H1 (cell line): ENCODE data around the gene ITGA6. TPM values are rescaled to one million over a fixed set of nuclear protein-coding genes. Genes with fewer than 3 reads are reported as not detected.

Source experiments
- CTCF ChIA-PET: fragments of 300-600 bp; sonication (Branson Sonifier 250); formaldehyde crosslinking; loops from one replicate; lab custom pipeline; 2021; ENCODE audit not compliant: partially characterized antibody; lab: Charles Lee
- POLR2A ChIA-PET: fragments of 300-600 bp; sonication (Branson Sonifier 250); formaldehyde crosslinking; loops from one replicate; lab custom pipeline; 2021; ENCODE audit warnings: inconsistent platforms; ENCODE audit not compliant: partially characterized antibody; lab: Charles Lee
- DNase-seq, 2 experiments: peaks; one replicate each; pipeline versions ENCODE4 v3.0.0 to v3.0.0-alpha.2; 2010 to 2022; ENCODE audit warnings: low spot score in 2 of 2, low read depth in 1 of 2, mixed read lengths in 1 of 2
- FAIRE-seq: peaks from 2 replicates; lab custom pipeline; 2011; peaks lifted over from hg19 to GRCh38; lab: Jason Lieb, UNC
- H2AFZ ChIP-seq: 2 replicates; pipeline ENCODE4 v1.8.1; 2012; ENCODE audit warnings: low read length, inconsistent platforms
- H2AK5ac ChIP-seq: 2 replicates; pipeline ENCODE4 v1.6.1; 2013; ENCODE audit warnings: low read depth, low read length
- H2BK120ac ChIP-seq: replicated peaks from 2 replicates; pipeline ENCODE3; 2013; ENCODE audit warnings: low read depth, low read length, inconsistent platforms
- H2BK12ac ChIP-seq: 2 replicates; pipeline ENCODE4 v1.6.1; 2013; ENCODE audit warnings: low read depth, low read length
- H2BK15ac ChIP-seq: 2 replicates; pipeline ENCODE4 v1.6.1; 2013; ENCODE audit warnings: low read length
- H2BK20ac ChIP-seq: 2 replicates; pipeline ENCODE4 v1.6.1; 2013; ENCODE audit warnings: low read length
- H2BK5ac ChIP-seq: 2 replicates; pipeline ENCODE4 v1.6.1; 2013; ENCODE audit warnings: low read depth, low read length
- H3K14ac ChIP-seq: 2 replicates; pipeline ENCODE4 v1.6.1; 2013; ENCODE audit warnings: inconsistent platforms; ENCODE audit not compliant: insufficient read length
- H3K18ac ChIP-seq: 2 replicates; pipeline ENCODE4 v1.6.1; 2013; ENCODE audit warnings: low read length; ENCODE audit errors: extremely low read depth
- H3K23ac ChIP-seq: 2 replicates; pipeline ENCODE4 v1.6.1; 2013; ENCODE audit warnings: inconsistent platforms; ENCODE audit not compliant: insufficient read length
- H3K23me2 ChIP-seq: 2 replicates; pipeline ENCODE4 v1.6.1; 2013; ENCODE audit warnings: low read depth, low read length
- H3K27ac ChIP-seq: 2 replicates; pipeline ENCODE4 v1.6.1; 2011; ENCODE audit warnings: low read depth, low read length, inconsistent platforms
- H3K27me3 ChIP-seq, 4 experiments: replicated peaks in 1 of 4; 1 replicate in 1 of 4; 2 replicates in 3 of 4; pipeline versions ENCODE4 v1.6.1 to v1.8.1; 2011 to 2013; ENCODE audit warnings: low read length in 3 of 4, mild to moderate bottlenecking in 3 of 4, inconsistent platforms in 2 of 4, mixed read lengths in 2 of 4, moderate library complexity in 1 of 4; ENCODE audit not compliant: control insufficient read depth in 3 of 4, insufficient read depth in 3 of 4; ENCODE audit errors: extremely low read depth in 1 of 4
- H3K36me3 ChIP-seq, 4 experiments: 2 replicates each; pipeline versions ENCODE4 v1.6.1 to v1.8.1; 2011 to 2013; ENCODE audit warnings: mild to moderate bottlenecking in 4 of 4, low read length in 3 of 4, moderate library complexity in 2 of 4, control low read depth in 1 of 4, inconsistent platforms in 1 of 4; ENCODE audit not compliant: insufficient read depth in 4 of 4, control insufficient read depth in 2 of 4
- H3K4ac ChIP-seq: replicated peaks from 2 replicates; pipeline ENCODE3; 2013; ENCODE audit warnings: low read length, low read depth, mixed read lengths, inconsistent platforms; ENCODE audit not compliant: insufficient read length
- H3K4me1 ChIP-seq, 4 experiments: replicated peaks in 1 of 4; 1 replicate in 1 of 4; 2 replicates in 3 of 4; pipeline versions ENCODE4 v1.6.1 to v1.8.1; 2011 to 2013; ENCODE audit warnings: low read length in 3 of 4, inconsistent platforms in 2 of 4, mixed read lengths in 1 of 4; ENCODE audit not compliant: insufficient read depth in 4 of 4, control insufficient read depth in 3 of 4
- H3K4me2 ChIP-seq, 2 experiments: 2 replicates each; pipeline versions ENCODE4 v1.6.1 to v1.8.1; 2011 to 2013; ENCODE audit warnings: low read depth in 2 of 2, low read length in 2 of 2, control low read depth in 1 of 2, inconsistent platforms in 1 of 2, mild to moderate bottlenecking in 1 of 2; ENCODE audit not compliant: insufficient read depth in 1 of 2
- H3K4me3 ChIP-seq, 4 experiments: fragments of 200-600, 300-600 bp in 1 of 4; sonication (generic), shearing (Covaris generic), sonication (Bioruptor Twin) in 1 of 4; 2 replicates each; pipeline versions ENCODE4 v1.5.1 to v1.8.1; 2011 to 2016; ENCODE audit warnings: low read length in 4 of 4, low read depth in 3 of 4, control low read depth in 2 of 4, inconsistent platforms in 2 of 4, mild to moderate bottlenecking in 2 of 4, mixed read lengths in 1 of 4, moderate library complexity in 1 of 4; ENCODE audit not compliant: insufficient read depth in 2 of 4; ENCODE audit errors: extremely low read depth in 1 of 4
- H3K56ac ChIP-seq: replicated peaks from 2 replicates; pipeline ENCODE3; 2013; ENCODE audit warnings: low read depth, mild to moderate bottlenecking, mixed read lengths, low read length, inconsistent platforms; ENCODE audit not compliant: insufficient read length
- H3K79me1 ChIP-seq: 2 replicates; pipeline ENCODE4 v1.6.1; 2013; ENCODE audit warnings: low read depth, low read length, control low read depth
- H3K79me2 ChIP-seq, 2 experiments: 2 replicates each; pipeline versions ENCODE4 v1.6.1 to v1.8.1; 2012 to 2013; ENCODE audit warnings: low read length in 2 of 2, mild to moderate bottlenecking in 2 of 2, inconsistent platforms in 1 of 2; ENCODE audit not compliant: insufficient read depth in 2 of 2, control insufficient read depth in 1 of 2
- H3K9ac ChIP-seq, 4 experiments: replicated peaks in 1 of 4; 1 replicate in 1 of 4; 2 replicates in 3 of 4; pipeline versions ENCODE4 v1.6.1 to v1.8.1; 2011 to 2013; ENCODE audit warnings: low read depth in 3 of 4, low read length in 3 of 4, control low read depth in 2 of 4, mild to moderate bottlenecking in 2 of 4, moderate library complexity in 2 of 4, inconsistent platforms in 1 of 4; ENCODE audit errors: extremely low read depth in 1 of 4
- H3K9me3 ChIP-seq, 2 experiments: 2 replicates each; pipeline versions ENCODE4 v1.6.1 to v1.8.1; 2012 to 2013; ENCODE audit warnings: mild to moderate bottlenecking in 2 of 2, moderate library complexity in 2 of 2, control low read depth in 1 of 2, inconsistent platforms in 1 of 2, low read depth in 1 of 2, low read length in 1 of 2, mixed read lengths in 1 of 2; ENCODE audit not compliant: insufficient read depth in 2 of 2
- H4K20me1 ChIP-seq, 2 experiments: replicated peaks in 1 of 2; 2 replicates each; pipeline versions ENCODE3 to v1.8.1; 2011 to 2013; ENCODE audit warnings: inconsistent platforms in 2 of 2, low read length in 2 of 2, mild to moderate bottlenecking in 1 of 2; ENCODE audit not compliant: insufficient read depth in 2 of 2, control insufficient read depth in 1 of 2
- H4K5ac ChIP-seq: 2 replicates; pipeline ENCODE4 v1.6.1; 2013; ENCODE audit warnings: low read length, low read depth, mixed read lengths, inconsistent platforms; ENCODE audit not compliant: insufficient read length
- H4K8ac ChIP-seq: 2 replicates; pipeline ENCODE4 v1.8.0; 2013; ENCODE audit warnings: mild to moderate bottlenecking, moderate library complexity, low read length, inconsistent platforms; ENCODE audit not compliant: insufficient read depth; ENCODE audit errors: extremely low read depth
- H4K91ac ChIP-seq: replicated peaks from 2 replicates; pipeline ENCODE3; 2013; ENCODE audit warnings: low read length, mixed read lengths, inconsistent platforms; ENCODE audit not compliant: insufficient read length
- RAD21 ChIP-seq, 2 experiments: IDR thresholded peaks in 1 of 2; conservative IDR thresholded peaks in 1 of 2; 2 replicates each; pipeline ENCODE4 v1.6.1; 2011; ENCODE audit warnings: low read depth in 2 of 2, low read length in 2 of 2, improper control_type of control experiment in 1 of 2, inconsistent platforms in 1 of 2, mild to moderate bottlenecking in 1 of 2, moderate library complexity in 1 of 2
- TAF1 ChIP-seq: IDR thresholded peaks from 2 replicates; pipeline ENCODE4 v1.6.1; 2011; ENCODE audit warnings: mild to moderate bottlenecking, low read depth, low read length
- TEAD4 ChIP-seq: IDR thresholded peaks from 2 replicates; pipeline ENCODE4 v1.6.1; 2012; ENCODE audit warnings: low read depth, low read length, inconsistent platforms, mixed read lengths
- WGBS, 2 experiments: shearing (Covaris generic) in 1 of 2; methylation state at CpG; one replicate each; pipeline versions ENCODE4 v1.1.6 to v1.1.7; 2013 to 2015; ENCODE audit warnings: low lambda C conversion rate in 2 of 2, mixed read lengths in 2 of 2, inconsistent platforms in 1 of 2, low coverage in 1 of 2, missing lambda C conversion rate in 1 of 2; ENCODE audit not compliant: insufficient replicate concordance in 2 of 2, insufficient coverage in 1 of 2, insufficient read length in 1 of 2; ENCODE audit errors: extremely low coverage in 1 of 2, missing lambda C conversion rate in 1 of 2; 5-methylcytosine and 5-hydroxymethylcytosine counted together
- polyA plus RNA-seq, 7 experiments: library from polyadenylated mRNA; depleted of rRNA in 3 of 7; stranded (reverse) in 5 of 7; unstranded in 2 of 7; fragments of >200 nt in 5 of 7; fragments of 200-250 nt in 2 of 7; gene quantifications; 1 replicate in 5 of 7; 2 replicates in 1 of 7; 4 replicates in 1 of 7; pipeline versions ENCODE4 v1.2.1 to v1.2.3, GENCODE V29; 2011 to 2013; ENCODE audit warnings: missing spikeins in 2 of 7, mixed read lengths in 2 of 7
- total RNA-seq: library from RNA; stranded (reverse); fragmentation: NEBNext Ultra II Directional; extraction: Animal tissue kit (Norgen Biotek cat#: 25700); gene quantifications from 2 replicates; pipeline ENCODE4 v1.2.1, GENCODE V29; 2021
- TF ChIP-seq, protein P1 (sequence below), 3 experiments: IDR thresholded peaks; 1 replicate in 2 of 3; 2 replicates in 1 of 3; pipeline versions ENCODE4 v1.5.1 to v1.6.1; 2011; ENCODE audit warnings: low read length in 3 of 3, mild to moderate bottlenecking in 3 of 3, inconsistent platforms in 2 of 3, low read depth in 1 of 3, moderate library complexity in 1 of 3; ENCODE audit not compliant: insufficient read depth in 1 of 3; ENCODE audit errors: control extremely low read depth in 1 of 3

The ITGA6 gene
- total and polyA plus RNA-seq, 2 of the 8 experiments (the other 6 are each of a cell fraction or from before 2014, with no cell fraction given) = 26.9 to 118 TPM

DNA sequence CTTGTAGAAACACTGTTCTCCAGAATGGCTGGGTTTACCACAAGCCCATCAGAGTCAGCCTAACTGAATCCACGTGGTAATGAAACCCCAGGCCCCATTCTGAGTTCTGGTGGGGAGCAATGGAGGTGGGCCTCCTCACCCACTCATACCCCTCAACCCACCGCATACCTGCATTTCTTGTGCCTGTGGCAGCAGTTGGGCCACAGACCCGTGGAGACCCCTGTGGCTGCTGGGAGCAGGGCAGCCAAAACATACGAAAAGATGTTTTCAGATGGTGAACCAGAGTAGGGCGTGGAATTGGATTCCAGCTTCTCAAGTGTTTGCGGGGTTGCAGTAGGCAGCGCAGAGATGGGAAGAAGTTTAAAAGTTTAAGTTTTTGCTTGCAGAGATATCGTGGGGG, 51.0 kb downstream of the ITGA6 start:
- H3K23ac ChIP-seq = no peak overlapping the region
- no peaks in the 10 kb centered on the region for H3K9me3 ChIP-seq
- H3K79me2 ChIP-seq = no peaks in the 10 kb centered on the region
- no peak overlapping the region for H2BK120ac ChIP-seq
- H3K4me3 ChIP-seq = no peak overlapping the region
- no peak overlapping the region for H4K5ac ChIP-seq
- no peaks in the 10 kb centered on the region; the same call in 1 of the 2 replicates for H3K79me1 ChIP-seq
- DNase-seq = no peak
- 0 out of 7 replicates have a peak, but pooled peaks cover 0 to 1% (median 0%) of the 10 kb centered on the region in 4 experiments for H3K4me1 ChIP-seq
- H3K27ac ChIP-seq = no peak overlapping the region
- no peak overlapping the region for H2BK15ac ChIP-seq
- H4K8ac ChIP-seq = no peak overlapping the region
- no peaks in the 10 kb centered on the region for H3K27me3 ChIP-seq
- no peak overlapping the region for H3K4ac ChIP-seq
- no peak overlapping the region for H3K9ac ChIP-seq
- no peak overlapping the region for H2AK5ac ChIP-seq
- H2BK12ac ChIP-seq = no peak overlapping the region
- H3K23me2 ChIP-seq = no peaks in the 10 kb centered on the region
- TF ChIP-seq, protein P1, sequence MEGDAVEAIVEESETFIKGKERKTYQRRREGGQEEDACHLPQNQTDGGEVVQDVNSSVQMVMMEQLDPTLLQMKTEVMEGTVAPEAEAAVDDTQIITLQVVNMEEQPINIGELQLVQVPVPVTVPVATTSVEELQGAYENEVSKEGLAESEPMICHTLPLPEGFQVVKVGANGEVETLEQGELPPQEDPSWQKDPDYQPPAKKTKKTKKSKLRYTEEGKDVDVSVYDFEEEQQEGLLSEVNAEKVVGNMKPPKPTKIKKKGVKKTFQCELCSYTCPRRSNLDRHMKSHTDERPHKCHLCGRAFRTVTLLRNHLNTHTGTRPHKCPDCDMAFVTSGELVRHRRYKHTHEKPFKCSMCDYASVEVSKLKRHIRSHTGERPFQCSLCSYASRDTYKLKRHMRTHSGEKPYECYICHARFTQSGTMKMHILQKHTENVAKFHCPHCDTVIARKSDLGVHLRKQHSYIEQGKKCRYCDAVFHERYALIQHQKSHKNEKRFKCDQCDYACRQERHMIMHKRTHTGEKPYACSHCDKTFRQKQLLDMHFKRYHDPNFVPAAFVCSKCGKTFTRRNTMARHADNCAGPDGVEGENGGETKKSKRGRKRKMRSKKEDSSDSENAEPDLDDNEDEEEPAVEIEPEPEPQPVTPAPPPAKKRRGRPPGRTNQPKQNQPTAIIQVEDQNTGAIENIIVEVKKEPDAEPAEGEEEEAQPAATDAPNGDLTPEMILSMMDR (IDR thresholded peaks at IDR 0.05; ENCODE audit: control extremely low read depth in 1 of 3, insufficient read depth in 1 of 3, low read depth in 1 of 3, low read length in 3 of 3) = peak in 2 of 3 experiments; percentile 21 to 29; a peak in 3 of 4 replicates
- TF ChIP-seq TEAD4 (0 out of 2 replicates have a peak, but pooled peaks have one; percentile 56), RAD21 (IDR thresholded peaks at IDR 0.05 in 1 of 2, conservative IDR thresholded peaks at IDR 0.05 in 1 of 2; ENCODE audit: low read depth in 2 of 2, low read length in 2 of 2) (peak; percentile 13 to 29; a peak in 2 of 4 replicates), TAF1 (no peak)
- H3K18ac ChIP-seq = no peak overlapping the region
- no peak for FAIRE-seq
- 93% methylated on average over 8 of the region's 8 CpGs; no CpG with 5 or more reads in 1 of the 2 experiments for WGBS, 2 experiments
- H4K20me1 ChIP-seq = peaks cover 0 to 5% of the 10 kb centered on the region in 2 experiments
- H2BK20ac ChIP-seq = no peak overlapping the region
- no peak overlapping the region for H4K91ac ChIP-seq
- POLR2A ChIA-PET = no interaction called here
- no peak overlapping the region for H3K14ac ChIP-seq
- peaks cover 14 to 72% (median 33%) of the 10 kb centered on the region in 4 experiments for H3K36me3 ChIP-seq
- no peak overlapping the region for H3K4me2 ChIP-seq
- CTCF ChIA-PET = interaction anchor here (0.6 to 1.5 kb wide), 6 partner anchors 8 to 306 kb away, joined by 3 to 4 read pairs (median 3); no protein-coding TSS in a partner anchor
- no peak overlapping the region for H2BK5ac ChIP-seq
- H3K56ac ChIP-seq = no peak overlapping the region
- H2AFZ ChIP-seq = no peak overlapping the region
